GM10248 (cell line): ENCODE data around the gene FOXL1.

Source experiments
- CTCF ChIA-PET: fragments of 300-600 bp; sonication (Branson Sonifier 250); formaldehyde crosslinking; extraction: SDS; loops from one replicate; lab custom pipeline; 2021; ENCODE audit warnings: antibody characterized with exemption; lab: Yijun Ruan, JAX
- POLR2A ChIA-PET: fragments of 350-650 bp; sonication (Branson Sonifier 250); formaldehyde crosslinking; extraction: SDS; loops from one replicate; lab custom pipeline; 2020; ENCODE audit warnings: antibody characterized with exemption; lab: Yijun Ruan, JAX
- DNase-seq: peaks from one replicate; pipeline ENCODE4 v3.0.0; 2012; ENCODE audit errors: extremely low spot score
- CTCF ChIP-seq: IDR thresholded peaks from 2 replicates; pipeline ENCODE4 v1.5.1; 2012; ENCODE audit warnings: mild to moderate bottlenecking, low read depth; ENCODE audit errors: extremely low read depth, missing control alignments, control extremely low read depth

FOXL1 gene

GRCh38 chr16:86540894-86541293 lies 37.5 kb upstream of the FOXL1 start:
- no peak for TF ChIP-seq CTCF
- no peak for DNase-seq
- ChIA-PET CTCF (no interaction called here), POLR2A (interaction anchor here (0.6 kb wide), 1 partner anchor 501 kb away, joined by 3 read pairs; no protein-coding TSS in a partner anchor)

GRCh38 chr16:86541560-86541959 lies 36.8 kb upstream of the FOXL1 start:
- no peak for TF ChIP-seq CTCF
- DNase-seq = no peak
- ChIA-PET POLR2A (interaction anchor here (0.6 kb wide), 1 partner anchor 500 kb away, joined by 3 read pairs; no protein-coding TSS in a partner anchor), CTCF (no interaction called here)

- no peak for DNase-seq
- ChIA-PET CTCF (interaction anchor here (0.6 kb wide), 1 partner anchor 15 kb away, joined by 3 read pairs; no protein-coding TSS in a partner anchor), POLR2A (no interaction called here)
- no peak for TF ChIP-seq CTCF
These were observed 35.3 kb upstream of the FOXL1 start for GRCh38 chr16:86542756-86543750.

- CTCF ChIA-PET = interaction anchor here (1.2 kb wide), 1 partner anchor 27 kb away, joined by 3 read pairs; no protein-coding TSS in a partner anchor
- no peak for DNase-seq
These were observed 32.9 kb upstream of the FOXL1 start for GRCh38 chr16:86545481-86545880.

GRCh38 chr16:86545954-86546637 lies 32.3 kb upstream of the FOXL1 start:
- ChIA-PET POLR2A (no interaction called here), CTCF (interaction anchor here (1.2 kb wide), 2 partner anchors 18 to 28 kb away, joined by 3 read pairs; no protein-coding TSS in a partner anchor)
- DNase-seq = no peak
- TF ChIP-seq CTCF = no peak

More at GRCh38 chr16:86545481-86545880, 32.9 kb upstream of the FOXL1 start:
- POLR2A ChIA-PET = no interaction called here
- no peak for TF ChIP-seq CTCF

- CTCF ChIA-PET = interaction anchor here (1.2 kb wide), 2 partner anchors 18 to 28 kb away, joined by 3 read pairs; no protein-coding TSS in a partner anchor
- TF ChIP-seq CTCF = no peak
These were observed 31.7 kb upstream of the FOXL1 start for GRCh38 chr16:86546638-86547013.

More at GRCh38 chr16:86546638-86547013, 31.7 kb upstream of the FOXL1 start:
- POLR2A ChIA-PET = no interaction called here
- DNase-seq = no peak
